Neuronal stem cell (in vitro differentiated cells): ENCODE measurements around the gene SEC23A.

Experiments used
- DNase-seq: peaks from one replicate; pipeline ENCODE4 v3.0.0-alpha.2; 2013; ENCODE audit warnings: low spot score
- H2AFZ ChIP-seq: one replicate; pipeline ENCODE4 v1.6.1; 2013; ENCODE audit warnings: mild to moderate bottlenecking, low read length, inconsistent platforms
- H2AK5ac ChIP-seq: 2 replicates; pipeline ENCODE4 v1.6.1; 2013; ENCODE audit warnings: low read depth, mild to moderate bottlenecking, inconsistent platforms, low read length, moderate library complexity, mixed read lengths
- H2BK120ac ChIP-seq: 2 replicates; pipeline ENCODE4 v1.6.1; 2013; ENCODE audit warnings: low read depth, mild to moderate bottlenecking, inconsistent platforms, low read length, moderate library complexity, mixed read lengths
- H2BK12ac ChIP-seq: one replicate; pipeline ENCODE4 v1.6.1; 2013; ENCODE audit warnings: low read length, inconsistent platforms
- H2BK15ac ChIP-seq: 2 replicates; pipeline ENCODE4 v1.6.1; 2013; ENCODE audit warnings: mild to moderate bottlenecking, low read length, inconsistent platforms, mixed read lengths
- H2BK5ac ChIP-seq: one replicate; pipeline ENCODE4 v1.6.1; 2013; ENCODE audit warnings: inconsistent platforms, mild to moderate bottlenecking, low read length, moderate library complexity
- H3K14ac ChIP-seq: one replicate; pipeline ENCODE4 v1.6.1; 2013; ENCODE audit warnings: low read length, inconsistent platforms
- H3K18ac ChIP-seq: 2 replicates; pipeline ENCODE4 v1.6.1; 2013; ENCODE audit warnings: low read length, inconsistent platforms
- H3K23ac ChIP-seq: 2 replicates; pipeline ENCODE4 v1.6.1; 2013; ENCODE audit warnings: low read depth, mild to moderate bottlenecking, mixed read lengths, low read length, inconsistent platforms; ENCODE audit not compliant: poor library complexity
- H3K27ac ChIP-seq: replicated peaks from 3 replicates; pipeline ENCODE4 v1.5.1; 2013; ENCODE audit warnings: low read length, inconsistent platforms
- H3K27me3 ChIP-seq, 3 experiments: 2 replicates each; pipeline ENCODE4 v1.6.1; 2013; ENCODE audit warnings: low read length in 3 of 3, mild to moderate bottlenecking in 2 of 3, inconsistent platforms in 1 of 3, low read depth in 1 of 3, mixed read lengths in 1 of 3, moderate library complexity in 1 of 3; ENCODE audit not compliant: control insufficient read depth in 3 of 3, insufficient read depth in 3 of 3
- H3K36me3 ChIP-seq, 2 donors: replicated peaks in 1 of 2; 2 replicates each; pipeline ENCODE4 v1.6.1; 2013; ENCODE audit warnings: low read length in 2 of 2; ENCODE audit not compliant: control insufficient read depth in 2 of 2, insufficient read depth in 2 of 2
- H3K4ac ChIP-seq: 2 replicates; pipeline ENCODE4 v1.6.1; 2013; ENCODE audit warnings: inconsistent platforms, mild to moderate bottlenecking, low read length, moderate library complexity
- H3K4me1 ChIP-seq, 2 donors: 1 replicate in 1 of 2; 2 replicates in 1 of 2; pipeline ENCODE4 v1.6.1; 2013; ENCODE audit warnings: low read length in 2 of 2, low read depth in 1 of 2; ENCODE audit not compliant: control insufficient read depth in 2 of 2, insufficient read depth in 1 of 2
- H3K4me2 ChIP-seq: one replicate; pipeline ENCODE4 v1.6.1; 2013; ENCODE audit warnings: mild to moderate bottlenecking, low read length, inconsistent platforms; ENCODE audit not compliant: insufficient read depth, poor library complexity, severe bottlenecking
- H3K4me3 ChIP-seq, 2 donors: 2 replicates each; pipeline ENCODE4 v1.5.1; 2013; ENCODE audit warnings: low read length in 2 of 2, mild to moderate bottlenecking in 2 of 2, inconsistent platforms in 1 of 2, moderate library complexity in 1 of 2
- H3K79me1 ChIP-seq: one replicate; pipeline ENCODE4 v1.6.1; 2013; ENCODE audit warnings: low read depth, mild to moderate bottlenecking, inconsistent platforms, low read length, moderate library complexity
- H3K9ac ChIP-seq: one replicate; pipeline ENCODE4 v1.6.1; 2013; ENCODE audit warnings: mild to moderate bottlenecking, low read depth, low read length, inconsistent platforms; ENCODE audit not compliant: poor library complexity
- H3K9me3 ChIP-seq, 2 donors: replicated peaks in 1 of 2; 2 replicates each; pipeline versions ENCODE3 to v1.6.1; 2013; ENCODE audit warnings: low read length in 2 of 2, mild to moderate bottlenecking in 2 of 2, inconsistent platforms in 1 of 2, low read depth in 1 of 2, mixed read lengths in 1 of 2, moderate library complexity in 1 of 2; ENCODE audit not compliant: control insufficient read depth in 2 of 2, insufficient read depth in 1 of 2
- H4K8ac ChIP-seq: one replicate; pipeline ENCODE4 v1.6.1; 2013; ENCODE audit warnings: low read depth, mild to moderate bottlenecking, inconsistent platforms, low read length, moderate library complexity
- H4K91ac ChIP-seq: one replicate; pipeline ENCODE4 v1.6.1; 2013; ENCODE audit warnings: low read length, low read depth, mild to moderate bottlenecking, inconsistent platforms; ENCODE audit not compliant: poor library complexity
- WGBS, 2 donors: extraction: QIAGEN DNeasy Blood & Tissue Kit; methylation state at CpG; one replicate each; pipeline ENCODE4 v1.1.7; 2013; ENCODE audit warnings: missing lambda C conversion rate in 2 of 2, mixed read lengths in 1 of 2; ENCODE audit not compliant: insufficient read length in 2 of 2, insufficient replicate concordance in 1 of 2; ENCODE audit errors: extremely low coverage in 2 of 2; 5-methylcytosine and 5-hydroxymethylcytosine counted together

Gene SEC23A

GRCh38 chr14:38999949-39000348 lies 103.1 kb downstream of the SEC23A start:
- H3K9ac ChIP-seq = no peak overlapping the region
- no peaks in the 10 kb centered on the region for H3K36me3 ChIP-seq
- no peak overlapping the region for H3K14ac ChIP-seq
- no peak overlapping the region for H2BK120ac ChIP-seq
- no peak overlapping the region for H2AFZ ChIP-seq
- no peak overlapping the region for H2AK5ac ChIP-seq
- no peak overlapping the region for H2BK5ac ChIP-seq
- no peak overlapping the region for H3K27ac ChIP-seq
- WGBS, 2 donors = no CpG with 5 or more reads among the region's 1 CpG
- H3K4ac ChIP-seq = no peak overlapping the region
- H3K4me2 ChIP-seq = no peak overlapping the region
- H3K18ac ChIP-seq = no peak overlapping the region
- H3K27me3 ChIP-seq = no peaks in the 10 kb centered on the region
- H4K8ac ChIP-seq = no peak overlapping the region
- H2BK12ac ChIP-seq = no peak overlapping the region
- no peak overlapping the region for H2BK15ac ChIP-seq
- H3K9me3 ChIP-seq = no peaks in the 10 kb centered on the region
- no peak for DNase-seq
- no peak overlapping the region for H3K4me3 ChIP-seq
- no peak overlapping the region for H3K23ac ChIP-seq
- no peak overlapping the region for H4K91ac ChIP-seq
- peaks cover 0 to 1% of the 10 kb centered on the region in 2 donors for H3K4me1 ChIP-seq
- H3K79me1 ChIP-seq = no peaks in the 10 kb centered on the region

GRCh38 chr14:38994731-38995130 lies 108.3 kb downstream of the SEC23A start:
- no peak overlapping the region for H3K4ac ChIP-seq
- no peak overlapping the region for H2BK5ac ChIP-seq
- H2AFZ ChIP-seq = no peak overlapping the region
- no peak overlapping the region for H2BK15ac ChIP-seq
- H4K8ac ChIP-seq = no peak overlapping the region
- no peak overlapping the region for H2BK12ac ChIP-seq
- H3K4me2 ChIP-seq = no peak overlapping the region
- no peak overlapping the region for H3K4me3 ChIP-seq
- no peak overlapping the region for H3K9ac ChIP-seq
- no peaks in the 10 kb centered on the region for H3K79me1 ChIP-seq
- H3K27me3 ChIP-seq = no peaks in the 10 kb centered on the region
- H2BK120ac ChIP-seq = no peak overlapping the region
- H3K36me3 ChIP-seq = no peaks in the 10 kb centered on the region
- no peak overlapping the region for H4K91ac ChIP-seq
- no peak overlapping the region for H2AK5ac ChIP-seq
- no peak overlapping the region for H3K14ac ChIP-seq
- peaks cover 0 to 2% of the 10 kb centered on the region in 2 donors for H3K9me3 ChIP-seq
- no peak overlapping the region for H3K27ac ChIP-seq
- no peak for DNase-seq
- no peak overlapping the region for H3K18ac ChIP-seq
- H3K4me1 ChIP-seq = peaks cover 0 to 5% of the 10 kb centered on the region in 2 donors
- no CpG with 5 or more reads among the region's 3 CpGs for WGBS, 2 donors
- no peak overlapping the region for H3K23ac ChIP-seq

- H2BK15ac ChIP-seq = no peak overlapping the region
- no peak overlapping the region for H2AFZ ChIP-seq
- H3K23ac ChIP-seq = no peak overlapping the region
- H3K4me1 ChIP-seq = peaks cover 0 to 5% of the 10 kb centered on the region in 2 donors
- no peak overlapping the region for H3K9ac ChIP-seq
- no peaks in the 10 kb centered on the region for H3K27me3 ChIP-seq
- H2AK5ac ChIP-seq = no peak overlapping the region
- no peak overlapping the region for H3K4me3 ChIP-seq
- no peak overlapping the region for H2BK120ac ChIP-seq
- H3K9me3 ChIP-seq = peaks cover 0 to 2% of the 10 kb centered on the region in 2 donors
- no peak overlapping the region for H3K18ac ChIP-seq
- no peak for DNase-seq
- H2BK5ac ChIP-seq = no peak overlapping the region
- WGBS, 2 donors = no CpG with 5 or more reads among the region's 2 CpGs
- H3K36me3 ChIP-seq = no peaks in the 10 kb centered on the region
- H4K8ac ChIP-seq = no peak overlapping the region
- H3K4ac ChIP-seq = no peak overlapping the region
- H3K27ac ChIP-seq = no peak overlapping the region
- H3K4me2 ChIP-seq = no peak overlapping the region
- H3K79me1 ChIP-seq = no peaks in the 10 kb centered on the region
- no peak overlapping the region for H4K91ac ChIP-seq
- H2BK12ac ChIP-seq = no peak overlapping the region
- H3K14ac ChIP-seq = no peak overlapping the region
These were observed 109.1 kb downstream of the SEC23A start for GRCh38 chr14:38993981-38994380.

GRCh38 chr14:38992067-38992844 lies 110.8 kb downstream of the SEC23A start:
- Histone ChIP-seq H3K36me3 (no peaks in the 10 kb centered on the region), H3K27ac (no peak overlapping the region), H3K79me1 (no peaks in the 10 kb centered on the region), H3K23ac (no peak overlapping the region), H3K9me3 (peaks cover 0 to 2% of the 10 kb centered on the region in 2 donors), H3K14ac (no peak overlapping the region), H2BK5ac (no peak overlapping the region), H3K4ac (no peak overlapping the region), H2BK120ac (no peak overlapping the region), H2AFZ (no peak overlapping the region), H4K91ac (no peak overlapping the region), H2BK15ac (no peak overlapping the region), H2AK5ac (no peak overlapping the region), H3K27me3 (no peaks in the 10 kb centered on the region), H3K4me2 (no peak overlapping the region), H3K18ac (no peak overlapping the region), H3K4me1 (peaks cover 0 to 5% of the 10 kb centered on the region in 2 donors), H4K8ac (no peak overlapping the region), H3K9ac (no peak overlapping the region), H2BK12ac (no peak overlapping the region), H3K4me3 (no peak overlapping the region)
- DNase-seq = no peak
- WGBS, 2 donors = no CpG with 5 or more reads among the region's 4 CpGs
